ENCODE data around the gene KLHDC10. TPM values are rescaled to one million over a fixed set of nuclear protein-coding genes. Genes with fewer than 3 reads are reported as not detected.

Gene KLHDC10
- total RNA-seq, 1 donor from 2014 or later = 27.0 TPM

GRCh38 chr7:130133029-130133782 is 62.9 kb downstream of the KLHDC10 start:
- H3K27me3 ChIP-seq (ENCODE audit: low read depth) = no peaks in the 10 kb centered on the region
- H3K27ac ChIP-seq (replicated peaks) = no peak overlapping the region
- no peak for TF ChIP-seq CTCF (IDR thresholded peaks at IDR 0.05; ENCODE audit: borderline replicate concordance)
- no peak overlapping the region for H3K4me3 ChIP-seq
- no peaks in the 10 kb centered on the region for H3K9me3 ChIP-seq (replicated peaks)
- intact Hi-C loops (cut with micrococcal nuclease) = no loop called here
- H3K4me1 ChIP-seq = peaks cover 2% of the 10 kb centered on the region
- DNase-seq = no peak
- H3K36me3 ChIP-seq = peaks cover 67% of the 10 kb centered on the region

GRCh38 chr7:130134106-130134636 is 63.8 kb downstream of the KLHDC10 start:
- H3K27me3 ChIP-seq (ENCODE audit: low read depth) = no peaks in the 10 kb centered on the region
- H3K4me1 ChIP-seq = no peaks in the 10 kb centered on the region
- H3K27ac ChIP-seq (replicated peaks) = no peak overlapping the region
- intact Hi-C loops (cut with micrococcal nuclease) = no loop called here
- no peak for TF ChIP-seq CTCF (IDR thresholded peaks at IDR 0.05; ENCODE audit: borderline replicate concordance)
- peaks cover 61% of the 10 kb centered on the region for H3K36me3 ChIP-seq
- DNase-seq = no peak
- H3K4me3 ChIP-seq = no peak overlapping the region
- H3K9me3 ChIP-seq (replicated peaks) = no peaks in the 10 kb centered on the region

- TF ChIP-seq CTCF (IDR thresholded peaks at IDR 0.05; ENCODE audit: borderline replicate concordance) = no peak
- Histone ChIP-seq H3K4me3 (no peak overlapping the region), H3K27ac (replicated peaks) (no peak overlapping the region), H3K27me3 (ENCODE audit: low read depth) (no peaks in the 10 kb centered on the region), H3K4me1 (no peaks in the 10 kb centered on the region), H3K36me3 (peaks cover 60% of the 10 kb centered on the region), H3K9me3 (replicated peaks) (no peaks in the 10 kb centered on the region)
- no peak for DNase-seq
- intact Hi-C loops (cut with micrococcal nuclease) = no loop called here
Observed at GRCh38 chr7:130134726-130135125, 64.4 kb downstream of the KLHDC10 start.

- Histone ChIP-seq H3K27ac (replicated peaks) (no peak overlapping the region), H3K4me1 (no peaks in the 10 kb centered on the region), H3K4me3 (no peak overlapping the region), H3K36me3 (peaks cover 53% of the 10 kb centered on the region), H3K27me3 (ENCODE audit: low read depth) (no peaks in the 10 kb centered on the region), H3K9me3 (replicated peaks) (no peaks in the 10 kb centered on the region)
- intact Hi-C loops (cut with micrococcal nuclease) = no loop called here
- no peak for TF ChIP-seq CTCF (IDR thresholded peaks at IDR 0.05; ENCODE audit: borderline replicate concordance)
- no peak for DNase-seq
Observed at GRCh38 chr7:130135208-130136205, 65.2 kb downstream of the KLHDC10 start.

- Histone ChIP-seq H3K9me3 (replicated peaks) (no peaks in the 10 kb centered on the region), H3K27me3 (ENCODE audit: low read depth) (no peaks in the 10 kb centered on the region), H3K4me3 (no peak overlapping the region), H3K27ac (replicated peaks) (no peak overlapping the region), H3K4me1 (peaks cover 11% of the 10 kb centered on the region), H3K36me3 (peaks cover 41% of the 10 kb centered on the region)
- no peak for TF ChIP-seq CTCF (IDR thresholded peaks at IDR 0.05; ENCODE audit: borderline replicate concordance)
- intact Hi-C loops (cut with micrococcal nuclease) = no loop called here
- DNase-seq = no peak
Observed at GRCh38 chr7:130136579-130137167, 66.3 kb downstream of the KLHDC10 start.
